Measurements from ENCODE around the gene SUSD1.
"Not testable (repeated sequence)": the region's sequence is repeated elsewhere in the genome, so short reads cannot be mapped to it uniquely, and the experiment has no call there.

The SUSD1 gene

DNA sequence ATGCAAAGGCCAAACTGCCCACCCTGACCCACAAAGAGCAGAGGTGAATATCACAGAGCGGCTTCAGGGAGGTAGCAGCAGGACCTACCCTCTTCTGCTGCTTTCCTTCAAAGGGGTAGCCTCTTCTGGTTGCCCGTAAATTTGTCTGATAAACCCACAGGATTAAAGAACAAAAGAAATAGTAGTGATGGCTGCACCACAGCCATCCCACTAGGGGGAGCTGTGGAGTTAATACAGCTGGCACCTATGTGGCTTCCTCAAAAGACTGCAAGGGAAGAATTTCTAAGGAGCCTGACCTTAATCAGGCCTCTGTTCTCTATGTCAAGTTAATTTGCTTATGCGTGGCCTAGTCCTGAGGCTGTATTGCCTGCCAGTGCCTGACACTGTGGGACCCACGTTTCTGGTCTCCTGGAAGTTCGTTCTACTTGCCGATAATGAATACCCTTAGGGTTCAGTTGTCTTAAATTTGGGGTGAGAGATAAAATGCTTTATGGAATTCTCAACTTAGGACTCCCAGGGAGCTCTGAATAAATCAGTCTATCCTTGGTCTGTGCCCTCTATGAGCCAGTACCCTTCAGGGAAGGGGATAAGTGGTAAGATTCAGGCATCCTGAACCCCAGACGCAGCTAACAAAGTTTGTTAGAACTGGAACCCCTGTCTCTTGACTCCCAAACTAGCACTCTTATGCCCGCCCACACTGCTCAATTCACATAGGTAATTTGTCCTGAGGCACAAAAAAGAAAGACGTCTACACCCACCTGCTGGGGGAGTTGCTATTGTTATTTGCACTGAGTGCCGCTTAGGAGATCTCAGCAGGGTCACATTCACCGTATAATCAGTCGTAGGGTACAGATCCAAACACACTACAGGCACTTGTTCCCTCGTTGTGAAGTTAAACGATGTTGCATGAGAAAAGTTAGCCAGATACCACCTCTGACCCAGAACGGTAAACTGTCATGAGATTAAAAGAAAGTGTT is 77.1 kb downstream of the SUSD1 start:
- peak; percentile 90 for DNase-seq (ENCODE audit: low read depth, low spot score)

GRCh38 chr9:112094948-112095681 is 80.0 kb downstream of the SUSD1 start:
- no peak for DNase-seq (ENCODE audit: low read depth, low spot score)

GRCh38 chr9:112094241-112094640 is 80.9 kb downstream of the SUSD1 start:
- DNase-seq (ENCODE audit: low read depth, low spot score) = no peak

- no peak for DNase-seq (ENCODE audit: low read depth, low spot score)
These were observed 81.3 kb downstream of the SUSD1 start for GRCh38 chr9:112093870-112094216.

DNA sequence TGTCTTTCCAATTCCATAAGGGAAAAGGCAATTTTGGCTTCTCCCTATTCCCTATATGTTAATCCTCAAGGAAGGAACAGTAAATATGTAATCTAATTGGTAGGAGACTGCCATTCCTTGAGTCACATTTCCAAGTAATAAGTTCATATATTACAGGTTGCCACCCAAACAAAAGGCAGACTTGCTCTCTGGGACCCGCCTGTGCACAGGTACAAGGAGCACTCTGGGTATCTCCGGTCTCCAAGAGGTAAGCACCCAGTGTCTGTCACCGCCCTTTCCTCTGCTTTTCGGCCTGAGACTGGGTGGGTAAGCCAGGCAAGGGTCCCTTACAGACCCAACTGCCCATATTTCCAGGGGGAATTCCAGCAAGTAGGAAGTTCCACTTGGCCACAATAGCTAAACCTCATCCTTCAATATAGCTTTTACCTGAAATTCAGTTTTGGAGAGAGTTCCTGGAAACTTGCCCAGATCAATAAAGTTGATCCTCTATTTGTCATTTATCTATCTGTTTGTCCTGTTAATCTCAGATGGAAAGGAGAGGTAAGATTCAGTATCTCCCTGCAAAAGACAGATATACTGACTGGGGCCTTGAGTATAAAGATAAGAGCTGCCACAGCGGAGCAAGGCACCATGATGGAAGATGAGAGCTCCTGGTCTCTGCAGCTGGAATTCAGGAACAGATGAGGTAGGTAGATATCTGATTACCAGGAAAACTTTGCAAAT is 81.8 kb downstream of the SUSD1 start:
- no peak for DNase-seq (ENCODE audit: low read depth, low spot score)

DNA sequence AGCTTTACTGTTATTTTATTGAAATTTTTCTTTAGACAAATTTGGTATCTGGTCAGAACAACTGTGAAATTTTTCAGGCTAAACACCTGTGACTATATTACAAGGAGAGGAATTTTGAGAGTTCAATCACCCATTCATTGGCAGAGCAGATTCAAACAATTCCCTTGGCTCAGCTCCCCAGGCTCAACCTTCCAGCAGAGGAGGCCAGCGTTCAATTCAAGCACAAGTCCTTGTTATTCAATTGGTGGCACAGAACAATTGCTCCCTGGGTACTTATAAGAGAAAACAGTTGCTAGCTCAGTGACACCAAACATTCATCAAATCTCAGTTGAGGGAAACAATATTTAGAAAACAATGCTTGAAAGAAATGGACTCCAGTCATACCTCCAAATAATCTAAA is 83.3 kb downstream of the SUSD1 start:
- no peak for DNase-seq (ENCODE audit: low read depth, low spot score)

DNA sequence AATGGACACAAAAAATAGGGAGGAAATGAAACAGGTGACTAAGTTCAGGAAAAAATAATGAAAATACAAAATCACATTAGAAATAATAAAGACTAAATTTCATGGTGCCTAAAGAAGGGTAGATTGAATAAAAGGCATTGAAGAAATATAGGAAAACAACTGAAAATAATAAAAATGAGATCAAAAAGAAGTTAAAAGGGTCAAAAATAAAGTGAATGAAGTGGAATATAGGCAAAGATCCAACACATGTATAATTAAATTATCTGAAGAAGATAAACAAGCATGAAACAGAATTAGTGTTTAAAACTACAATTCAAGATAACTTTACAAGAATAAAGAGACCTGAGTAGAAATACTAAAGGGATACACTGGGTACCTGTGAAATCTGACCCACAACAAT is 87.6 kb downstream of the SUSD1 start:
- DNase-seq (ENCODE audit: low read depth, low spot score) = no peak

DNA sequence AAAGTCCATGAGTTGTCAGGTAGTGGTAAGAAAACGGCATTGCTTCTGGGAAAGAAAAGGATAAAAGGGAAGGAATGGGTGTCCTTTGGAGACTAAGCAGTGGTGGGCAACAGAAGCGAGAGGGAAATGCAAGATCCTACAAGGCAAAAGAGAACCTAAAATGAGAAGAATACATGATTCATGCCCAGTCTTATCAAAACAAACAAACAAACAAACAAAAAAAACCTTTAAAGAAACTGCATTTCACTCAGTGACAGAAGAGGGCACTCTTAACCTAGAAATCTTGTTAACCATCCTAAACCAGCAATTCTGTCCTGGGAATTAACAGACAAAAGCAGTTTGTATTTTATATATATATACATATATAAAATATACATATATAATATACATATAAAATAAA is 88.5 kb downstream of the SUSD1 start:
- no peak for DNase-seq (ENCODE audit: low read depth, low spot score)

- DNase-seq (ENCODE audit: low read depth, low spot score) = no peak
These were observed 90.2 kb downstream of the SUSD1 start for GRCh38 chr9:112084907-112085306.

GRCh38 chr9:112084334-112084733 is 90.8 kb downstream of the SUSD1 start:
- no peak for DNase-seq (ENCODE audit: low read depth, low spot score)

DNA sequence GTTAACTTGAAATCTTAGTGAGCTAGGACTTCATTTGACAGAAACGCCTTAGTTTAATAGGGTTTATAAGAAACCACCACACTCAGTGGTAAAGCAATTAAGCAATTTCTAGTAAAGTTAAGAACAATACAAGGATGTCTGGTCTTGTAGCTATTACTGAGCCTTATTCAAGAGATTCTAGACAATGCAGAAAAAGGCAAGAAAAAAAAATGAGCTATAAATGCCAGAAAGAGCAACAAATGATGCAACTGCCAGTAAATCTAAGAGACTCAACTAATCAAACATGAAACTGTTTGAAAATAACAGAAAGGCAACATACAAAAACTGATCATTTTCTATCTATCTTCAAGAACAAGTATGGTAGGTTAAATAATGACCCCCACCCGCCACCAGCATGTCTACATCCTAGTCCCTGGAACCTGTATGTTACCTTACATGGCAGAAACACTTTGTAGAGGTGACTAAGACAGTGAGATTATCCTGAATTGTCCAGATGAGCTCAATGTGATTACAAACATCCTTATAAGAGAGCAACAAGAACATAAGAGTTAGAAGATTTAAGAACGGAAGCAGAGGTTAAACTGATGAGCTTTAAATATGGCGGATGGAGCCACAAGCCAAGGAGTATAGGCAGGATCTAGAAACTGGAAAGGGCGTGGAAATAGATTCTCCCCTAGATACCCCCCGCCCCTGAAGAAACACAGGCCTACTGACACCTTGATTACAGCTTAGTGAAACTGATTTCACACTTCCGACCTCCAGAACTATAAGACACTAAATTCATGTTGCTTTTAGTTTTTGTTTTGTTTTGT is 93.0 kb downstream of the SUSD1 start:
- DNase-seq (ENCODE audit: low read depth, low spot score) = no peak

- no peak for DNase-seq (ENCODE audit: low read depth, low spot score)
These were observed 94.1 kb downstream of the SUSD1 start for GRCh38 chr9:112080831-112081542.

- DNase-seq (ENCODE audit: low read depth, low spot score) = no peak
These were observed 96.7 kb downstream of the SUSD1 start for GRCh38 chr9:112078432-112078831.

DNA sequence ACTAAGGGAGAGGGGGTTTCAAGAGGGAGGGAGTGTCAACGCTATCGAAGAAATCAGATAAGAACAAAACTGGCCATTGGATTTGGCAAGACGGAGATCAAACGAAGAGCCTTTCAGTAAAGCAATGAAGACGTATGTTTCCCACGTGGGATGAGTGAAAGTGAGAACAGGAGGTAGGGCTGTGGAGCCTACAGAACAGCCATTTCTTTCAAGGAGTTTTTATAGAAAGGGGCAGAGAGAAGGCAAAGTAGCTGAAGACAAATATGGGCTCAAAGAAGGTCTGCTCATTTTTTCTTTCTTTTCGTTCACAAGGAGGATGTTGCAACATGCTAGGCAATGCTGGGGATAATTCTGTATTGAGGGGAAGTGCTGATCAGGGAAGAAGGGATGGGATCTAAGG is 98.3 kb downstream of the SUSD1 start:
- DNase-seq (ENCODE audit: low read depth, low spot score) = no peak

DNA sequence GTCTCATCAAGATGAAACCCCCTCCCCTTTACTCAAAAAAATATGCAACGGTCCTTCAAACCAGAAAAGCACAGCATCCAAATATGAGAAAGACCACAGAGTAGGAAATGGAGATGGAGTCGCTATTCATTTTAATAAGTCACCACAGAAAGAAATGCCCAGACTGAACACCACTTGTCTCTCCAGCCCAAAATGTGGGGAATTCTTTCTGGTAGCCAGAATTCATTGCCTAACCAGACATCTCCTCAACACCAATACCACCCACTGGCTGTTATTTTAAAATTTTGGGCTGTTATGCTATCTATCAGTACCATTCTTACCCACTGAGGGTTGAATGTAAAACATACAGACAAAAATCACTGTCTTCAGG is 100.1 kb downstream of the SUSD1 start:
- no peak for DNase-seq (ENCODE audit: low read depth, low spot score)

DNA sequence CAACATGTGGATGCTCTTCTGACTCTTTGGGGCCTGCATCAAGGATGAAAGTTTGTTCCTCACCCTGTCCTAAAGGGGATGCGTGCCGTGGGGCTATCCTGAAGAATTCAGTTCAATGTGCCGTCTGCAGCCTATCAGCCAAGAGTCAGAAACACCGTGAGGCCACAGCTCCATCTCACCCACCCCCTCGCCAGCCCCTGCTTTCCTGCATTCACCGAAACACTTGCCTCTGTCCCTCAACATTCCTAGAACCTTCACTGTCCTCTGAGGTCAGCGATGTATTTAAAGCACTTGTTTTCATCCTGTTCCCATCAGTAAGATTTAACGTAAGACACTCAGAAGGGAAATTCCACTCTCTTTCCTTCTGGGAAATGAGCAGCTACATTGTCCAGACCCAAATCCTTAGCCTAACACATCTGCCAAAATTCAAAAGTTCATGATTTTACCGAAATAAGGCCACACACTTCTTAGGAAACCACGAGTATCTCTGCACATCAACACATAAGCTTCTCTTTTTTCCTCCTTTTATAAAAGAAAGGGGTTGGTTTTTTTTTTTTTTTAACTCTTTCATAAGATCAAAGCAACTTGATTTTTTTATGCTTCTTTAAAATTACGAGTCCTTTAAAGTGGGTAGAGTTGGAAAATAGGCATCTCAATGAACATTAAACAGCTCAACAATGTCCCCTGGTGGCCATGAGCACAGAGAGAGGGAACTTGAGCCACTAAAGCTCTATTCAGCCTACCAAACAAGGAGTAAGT is 100.7 kb downstream of the SUSD1 start:
- DNase-seq (ENCODE audit: low read depth, low spot score) = peak; percentile 71

DNA sequence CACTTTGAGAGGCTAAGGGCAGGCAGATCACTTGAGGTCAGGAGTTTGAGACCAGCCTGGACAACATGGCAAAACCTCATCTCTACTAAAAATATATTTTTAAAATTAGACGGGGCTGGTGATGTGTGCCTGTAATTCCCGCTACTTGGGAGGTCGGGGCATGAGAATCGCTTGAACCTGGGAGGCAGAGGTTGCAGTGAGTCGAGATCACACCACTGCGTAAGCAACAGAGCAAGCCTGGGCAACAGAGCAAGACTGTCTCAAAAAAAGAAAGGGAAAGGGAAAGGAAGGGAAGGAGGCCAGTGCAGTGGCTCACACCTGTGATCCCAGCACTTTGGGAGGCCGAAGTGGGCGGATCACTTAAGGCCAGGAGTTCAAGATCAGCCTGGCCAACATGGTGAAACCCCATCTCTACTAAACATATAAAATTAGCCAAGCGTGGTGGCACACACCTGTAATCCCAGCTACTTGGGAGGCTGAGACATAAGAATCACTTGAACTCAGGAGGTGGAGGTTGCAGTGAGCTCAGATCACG is 101.4 kb downstream of the SUSD1 start:
- DNase-seq (ENCODE audit: low read depth, low spot score) = not testable (repeated sequence)

- DNase-seq (ENCODE audit: low read depth, low spot score) = peak; percentile 48
These were observed 102.1 kb downstream of the SUSD1 start for GRCh38 chr9:112072721-112073638.

Data from ELF-1 (cell line).